GM12878 (cell line): ENCODE data around the gene TRIM17.

Source experiments
- CREB1 ChIP-seq: IDR thresholded peaks from 2 replicates; pipeline ENCODE4 v1.6.1; 2012; ENCODE audit warnings: low read depth, mild to moderate bottlenecking, inconsistent platforms
- EZH2 ChIP-seq: IDR thresholded peaks from 2 replicates; pipeline ENCODE4 v1.6.1; 2012; ENCODE audit warnings: low read depth, mild to moderate bottlenecking, control low read depth, inconsistent platforms, low read length, borderline replicate concordance; ENCODE audit not compliant: control insufficient read depth
- GABPA ChIP-seq: IDR thresholded peaks from 2 replicates; pipeline ENCODE4 v1.6.1; 2014; ENCODE audit warnings: antibody characterized with exemption, low read depth, mild to moderate bottlenecking, inconsistent platforms
- RFX5 ChIP-seq: IDR thresholded peaks from 2 replicates; pipeline ENCODE4 v1.6.1; 2011; ENCODE audit warnings: low read depth, low read length, improper control_type of control experiment
- SMC3 ChIP-seq: IDR thresholded peaks from 2 replicates; pipeline ENCODE4 v1.6.1; 2011; ENCODE audit warnings: low read length, improper control_type of control experiment, borderline replicate concordance
- TF ChIP-seq, protein P1 (sequence below), 3 experiments: IDR thresholded peaks in 2 of 3; conservative IDR thresholded peaks in 1 of 3; 2 replicates each; pipeline ENCODE4 v1.5.1; 2011; ENCODE audit warnings: low read depth in 3 of 3, low read length in 3 of 3, mild to moderate bottlenecking in 3 of 3, control low read depth in 2 of 3, moderate library complexity in 2 of 3, inconsistent platforms in 1 of 3, mixed read lengths in 1 of 3; ENCODE audit not compliant: control insufficient read depth in 2 of 3, insufficient read depth in 1 of 3; ENCODE audit errors: extremely low read depth in 1 of 3

DNA sequence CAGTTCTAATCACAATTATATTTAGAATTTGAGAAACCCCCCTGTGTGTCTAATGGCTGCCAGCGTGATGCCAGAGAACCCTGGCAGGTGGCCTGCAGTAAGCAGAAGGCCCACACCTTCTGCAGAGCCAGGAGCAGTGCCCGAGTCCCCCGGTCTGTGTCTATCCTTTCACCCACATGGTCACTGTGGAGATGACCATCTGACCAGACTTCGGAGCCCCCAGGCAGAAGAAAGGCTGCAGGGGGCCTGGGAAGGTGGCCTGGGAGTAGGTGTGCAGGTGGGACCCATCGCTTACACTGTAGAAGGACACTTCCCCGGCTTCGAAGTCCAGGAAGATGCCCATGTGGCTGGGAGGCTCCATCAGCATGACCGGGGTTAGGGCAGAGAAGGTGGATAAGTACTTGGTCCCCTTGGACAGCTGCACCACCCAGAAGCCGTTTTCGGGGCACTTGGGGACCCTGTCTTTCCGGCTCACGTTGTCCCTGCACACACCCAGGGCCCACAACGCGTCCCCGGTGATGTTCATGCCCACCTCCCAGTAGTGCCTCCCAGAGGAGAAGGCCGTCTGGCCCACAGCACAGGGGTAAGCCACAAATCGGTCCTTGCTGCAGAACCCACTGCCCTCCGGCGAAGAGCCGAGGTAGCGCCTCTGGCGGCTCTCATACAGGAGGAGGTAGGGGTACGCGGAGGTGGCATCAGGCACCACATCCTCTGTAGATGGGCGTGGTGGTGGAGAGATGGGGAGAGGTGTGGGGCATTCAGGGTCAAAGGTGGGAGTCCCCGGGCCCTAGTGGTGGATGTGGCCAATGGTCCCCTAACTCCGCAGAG, 8.4 kb downstream of the TRIM17 start:
- no peak for TF ChIP-seq RFX5
- no peak for TF ChIP-seq CREB1
- TF ChIP-seq, protein P1, sequence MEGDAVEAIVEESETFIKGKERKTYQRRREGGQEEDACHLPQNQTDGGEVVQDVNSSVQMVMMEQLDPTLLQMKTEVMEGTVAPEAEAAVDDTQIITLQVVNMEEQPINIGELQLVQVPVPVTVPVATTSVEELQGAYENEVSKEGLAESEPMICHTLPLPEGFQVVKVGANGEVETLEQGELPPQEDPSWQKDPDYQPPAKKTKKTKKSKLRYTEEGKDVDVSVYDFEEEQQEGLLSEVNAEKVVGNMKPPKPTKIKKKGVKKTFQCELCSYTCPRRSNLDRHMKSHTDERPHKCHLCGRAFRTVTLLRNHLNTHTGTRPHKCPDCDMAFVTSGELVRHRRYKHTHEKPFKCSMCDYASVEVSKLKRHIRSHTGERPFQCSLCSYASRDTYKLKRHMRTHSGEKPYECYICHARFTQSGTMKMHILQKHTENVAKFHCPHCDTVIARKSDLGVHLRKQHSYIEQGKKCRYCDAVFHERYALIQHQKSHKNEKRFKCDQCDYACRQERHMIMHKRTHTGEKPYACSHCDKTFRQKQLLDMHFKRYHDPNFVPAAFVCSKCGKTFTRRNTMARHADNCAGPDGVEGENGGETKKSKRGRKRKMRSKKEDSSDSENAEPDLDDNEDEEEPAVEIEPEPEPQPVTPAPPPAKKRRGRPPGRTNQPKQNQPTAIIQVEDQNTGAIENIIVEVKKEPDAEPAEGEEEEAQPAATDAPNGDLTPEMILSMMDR (IDR thresholded peaks at IDR 0.05 in 2 of 3, conservative IDR thresholded peaks at IDR 0.05 in 1 of 3; ENCODE audit: control insufficient read depth in 2 of 3, extremely low read depth in 1 of 3, insufficient read depth in 1 of 3, low read depth in 3 of 3, low read length in 3 of 3), result no peak
- no peak for TF ChIP-seq EZH2
- TF ChIP-seq SMC3, result no peak
- no peak for TF ChIP-seq GABPA
